Stimulated activated CD4-positive, alpha-beta T cell treated with anti-CD3 and anti-CD28 coated beads, Interleukin-15, amount 100 ng/mL, for 1 hour (primary cell): Measurements from ENCODE around the gene PCSK6.
"Not testable (repeated sequence)": the region's sequence is repeated elsewhere in the genome, so short reads cannot be mapped to it uniquely, and the experiment has no call there.

Experiments used
- DNase-seq, 2 donors: peaks; one replicate each; pipeline ENCODE4 v3.0.0-alpha.2; 2020; ENCODE audit warnings: low read depth in 1 of 2, low spot score in 1 of 2

Gene PCSK6

GRCh38 chr15:101380146-101380545, 109.4 kb downstream of the PCSK6 start:
- no peak for DNase-seq

- no peak for DNase-seq
Observed at GRCh38 chr15:101379647-101380046, 109.9 kb downstream of the PCSK6 start.

GRCh38 chr15:101378879-101379278, 110.6 kb downstream of the PCSK6 start:
- DNase-seq = no peak

- DNase-seq = no peak
Observed at GRCh38 chr15:101378171-101378755, 111.2 kb downstream of the PCSK6 start.

- no peak for DNase-seq
Observed at GRCh38 chr15:101376615-101377395, 112.7 kb downstream of the PCSK6 start.

GRCh38 chr15:101375006-101375405, 114.5 kb downstream of the PCSK6 start:
- DNase-seq = not testable (repeated sequence)

- no peak for DNase-seq
Observed at GRCh38 chr15:101374326-101374725, 115.2 kb downstream of the PCSK6 start.

GRCh38 chr15:101373577-101373976, 115.9 kb downstream of the PCSK6 start:
- no peak for DNase-seq

- DNase-seq = no peak
Observed at GRCh38 chr15:101372960-101373525, 116.5 kb downstream of the PCSK6 start.

GRCh38 chr15:101372149-101372577, 117.3 kb downstream of the PCSK6 start:
- no peak for DNase-seq

GRCh38 chr15:101371519-101371918, 118.0 kb downstream of the PCSK6 start:
- no peak for DNase-seq

GRCh38 chr15:101371081-101371480, 118.4 kb downstream of the PCSK6 start:
- DNase-seq = no peak

- DNase-seq = no peak
Observed at GRCh38 chr15:101370330-101371024, 119.0 kb downstream of the PCSK6 start.

GRCh38 chr15:101369676-101370075, 119.8 kb downstream of the PCSK6 start:
- DNase-seq = no peak

- no peak for DNase-seq
Observed at GRCh38 chr15:101368861-101369642, 120.5 kb downstream of the PCSK6 start.

GRCh38 chr15:101368086-101368780, 121.3 kb downstream of the PCSK6 start:
- no peak for DNase-seq

- DNase-seq = no peak
Observed at GRCh38 chr15:101366853-101367252, 122.7 kb downstream of the PCSK6 start.

- DNase-seq = no peak
Observed at GRCh38 chr15:101362986-101363566, 126.4 kb downstream of the PCSK6 start.

- no peak for DNase-seq
Observed at GRCh38 chr15:101362359-101362758, 127.1 kb downstream of the PCSK6 start.

GRCh38 chr15:101361418-101361817, 128.1 kb downstream of the PCSK6 start:
- no peak for DNase-seq
